K562 (cell line): ENCODE measurements around the gene CLCN2. TPM values are rescaled to one million over a fixed set of nuclear protein-coding genes. Genes with fewer than 3 reads are reported as not detected.

ENCODE experiments used
- ATAC-seq: fragments of 200-7000 bp; cut with Tn5 transposase; 3 replicates; pipeline ENCODE4 v1.9.1; 2020; ENCODE audit warnings: moderate library complexity
- BruUV-seq: library from RNA; stranded (reverse); fragments of 400-500 nt; replicated peaks from 2 replicates; lab custom pipeline; 2021; lab: Mats Ljungman, UMichigan
- CTCF ChIA-PET: fragments of 300-600 bp; formaldehyde crosslinking; extraction: SDS; loops from one replicate; lab custom pipeline; 2021; ENCODE audit warnings: low intra/inter-chr PET ratio; lab: Yijun Ruan, JAX
- POLR2A ChIA-PET: fragments of 300-600, 350-650 bp; sonication (Branson Sonifier 250); formaldehyde crosslinking; extraction: SDS; loops from one replicate; lab custom pipeline; 2021; ENCODE audit warnings: antibody characterized with exemption, inconsistent platforms; lab: Yijun Ruan, JAX
- DNase-seq, 4 experiments: peaks; one replicate each; pipeline versions ENCODE4 v3.0.0 to v3.0.0-alpha.2; 2011 to 2018; ENCODE audit warnings: low spot score in 3 of 4, mixed read lengths in 3 of 4; ENCODE audit errors: extremely low read depth in 1 of 4
- FAIRE-seq: peaks from 2 replicates; lab custom pipeline; 2011; peaks lifted over from hg19 to GRCh38; lab: Jason Lieb, UNC
- H2AFZ ChIP-seq: 2 replicates; pipeline ENCODE4 v1.6.0; 2011; ENCODE audit warnings: low read depth, low read length, control low read depth, inconsistent platforms
- H3K27ac ChIP-seq: fragments of 200-600 bp; 3 replicates; pipeline ENCODE4 v1.8.0; 2011; ENCODE audit warnings: low read depth, mild to moderate bottlenecking, control low read depth, inconsistent platforms, low read length, moderate library complexity, mixed read lengths; ENCODE audit errors: extremely low read depth
- H3K27me3 ChIP-seq, 2 experiments: fragments of 300-600 bp in 1 of 2; 2 replicates in 1 of 2; 3 replicates in 1 of 2; pipeline versions ENCODE4 v1.6.0 to v1.8.0; 2011; ENCODE audit warnings: inconsistent platforms in 2 of 2, low read length in 2 of 2, mild to moderate bottlenecking in 1 of 2, mixed read lengths in 1 of 2, moderate library complexity in 1 of 2; ENCODE audit not compliant: control insufficient read depth in 2 of 2, insufficient read depth in 2 of 2
- H3K36me3 ChIP-seq: fragments of 300-600 bp; 3 replicates; pipeline ENCODE4 v1.8.0; 2011; ENCODE audit warnings: mild to moderate bottlenecking, low read length, inconsistent platforms; ENCODE audit not compliant: control insufficient read depth, insufficient read depth
- H3K4me1 ChIP-seq, 2 experiments: fragments of 200-600 bp in 1 of 2; replicated peaks in 1 of 2; 2 replicates in 1 of 2; 3 replicates in 1 of 2; pipeline versions ENCODE4 v1.5.1 to v1.8.0; 2011; ENCODE audit warnings: inconsistent platforms in 2 of 2, low read length in 2 of 2, mild to moderate bottlenecking in 1 of 2, mixed read lengths in 1 of 2, moderate library complexity in 1 of 2; ENCODE audit not compliant: control insufficient read depth in 2 of 2, insufficient read depth in 2 of 2
- H3K4me2 ChIP-seq: 2 replicates; pipeline ENCODE4 v1.6.1; 2011; ENCODE audit warnings: low read length, control low read depth, inconsistent platforms, mixed read lengths; ENCODE audit not compliant: insufficient read depth
- H3K4me3 ChIP-seq: fragments of 200-600 bp; sonication (generic), shearing (Covaris generic); 2 replicates; pipeline ENCODE4 v1.5.1; 2016; ENCODE audit warnings: control low read depth, inconsistent platforms
- H3K79me2 ChIP-seq: fragments of 200-600 bp; 3 replicates; pipeline ENCODE4 v1.8.0; 2011; ENCODE audit warnings: low read length, inconsistent platforms; ENCODE audit not compliant: control insufficient read depth, insufficient read depth
- H3K9ac ChIP-seq, 2 experiments: 2 replicates each; pipeline versions ENCODE4 v1.6.0 to v1.6.1; 2011; ENCODE audit warnings: low read depth in 2 of 2, low read length in 2 of 2, control low read depth in 1 of 2, inconsistent platforms in 1 of 2, mild to moderate bottlenecking in 1 of 2, mixed read lengths in 1 of 2; ENCODE audit not compliant: insufficient read depth in 1 of 2
- H3K9me1 ChIP-seq: one replicate; pipeline ENCODE4 v1.6.0; 2011; ENCODE audit warnings: inconsistent platforms, mild to moderate bottlenecking, low read length, moderate library complexity; ENCODE audit not compliant: control insufficient read depth, insufficient read depth
- H3K9me3 ChIP-seq: replicated peaks from 2 replicates; pipeline ENCODE4 v1.5.1; 2011; ENCODE audit warnings: low read depth, low read length, inconsistent platforms; ENCODE audit not compliant: control insufficient read depth, insufficient read depth
- H4K20me1 ChIP-seq: replicated peaks from 2 replicates; pipeline ENCODE4 v1.6.1; 2011; ENCODE audit warnings: low read length, inconsistent platforms, mixed read lengths; ENCODE audit not compliant: control insufficient read depth, insufficient read depth
- BCOR ChIP-seq: fragments of 450-650 bp; IDR thresholded peaks from 2 replicates; pipeline ENCODE4 v1.6.1; 2016
- CHD1 ChIP-seq: fragments of 200-600 bp; sonication (generic); IDR thresholded peaks from one replicate; pipeline ENCODE4 v1.6.1; 2012; ENCODE audit warnings: mild to moderate bottlenecking, moderate library complexity, low read length, inconsistent platforms
- E2F3 ChIP-seq: fragments of 250-450 bp; sonication (Bioruptor Pico); IDR thresholded peaks from 2 replicates; pipeline ENCODE4 v1.4.0; 2020; ENCODE audit warnings: mild to moderate bottlenecking
- FOXA3 ChIP-seq, 2 experiments: fragments of 450-650 bp in 1 of 2; sonication (generic) in 1 of 2; formaldehyde crosslinking; IDR thresholded peaks in 1 of 2; conservative IDR thresholded peaks in 1 of 2; 2 replicates each; pipeline versions ENCODE4 v1.4.0 to v1.8.0; 2020 to 2022; ENCODE audit warnings: mild to moderate bottlenecking in 2 of 2, missing genetic modification reagents in 1 of 2
- JUN ChIP-seq, 2 experiments: sonication (generic) in 1 of 2; formaldehyde crosslinking in 1 of 2; IDR thresholded peaks; 2 replicates each; pipeline versions ENCODE4 v1.6.1 to v1.8.0; 2012 to 2022; ENCODE audit warnings: borderline replicate concordance in 2 of 2, mild to moderate bottlenecking in 2 of 2, improper control_type of control experiment in 1 of 2, low read depth in 1 of 2, low read length in 1 of 2, missing genetic modification reagents in 1 of 2
- KAT7 ChIP-seq: sonication (generic); formaldehyde crosslinking; IDR thresholded peaks from 2 replicates; pipeline ENCODE4 v1.8.0; 2022; ENCODE audit warnings: missing genetic modification reagents, mild to moderate bottlenecking, borderline replicate concordance
- MLLT1 ChIP-seq, 2 experiments: fragments of 450-650 bp; IDR thresholded peaks; 2 replicates each; pipeline ENCODE4 v1.6.1; 2016
- TRIM24 ChIP-seq, 2 experiments: fragments of 450-650 bp; IDR thresholded peaks; 2 replicates each; pipeline ENCODE4 v1.6.1; 2016
- WGBS: fragments of 100-300 bp; shearing (Covaris generic); methylation state at CpG from one replicate; pipeline ENCODE4 v1.1.6; 2016; ENCODE audit warnings: low coverage, mixed read lengths; ENCODE audit not compliant: insufficient coverage; ENCODE audit errors: missing lambda C conversion rate; 5-methylcytosine and 5-hydroxymethylcytosine counted together
- in situ Hi-C: fragments of 300-500 bp; cut with MboI; formaldehyde crosslinking; loops from 4 replicates; pipeline ENCODE4 v1.15.0; 2018; ENCODE audit warnings: inconsistent platforms, mixed read lengths
- intact Hi-C: fragments of 100-400 bp; cut with micrococcal nuclease; formaldehyde crosslinking; loops from 2 replicates; pipeline ENCODE4 v1.14.2; 2022
- polyA plus RNA-seq, 8 experiments: library from polyadenylated mRNA; depleted of rRNA in 4 of 8; stranded (reverse) in 5 of 8; unstranded in 3 of 8; fragments of >200 nt; fragmentation: Nextera tagmentation in 2 of 8; fragmentation: Illumina TruSeq in 1 of 8; extraction: Ambion mirVana in 2 of 8; extraction: Trizol in 1 of 8; gene quantifications; 2 replicates each; pipeline versions ENCODE4 v1.2.1 to v1.2.3, GENCODE V29; 2011 to 2014; ENCODE audit warnings: inconsistent platforms in 1 of 8, missing spikeins in 1 of 8
- total RNA-seq, 7 experiments: library from RNA; depleted of rRNA in 6 of 7; stranded (reverse); fragments of >200 nt in 6 of 7; fragmentation: Illumina TruSeq in 2 of 7; extraction: Trizol in 2 of 7; gene quantifications; 2 replicates each; pipeline versions ENCODE4 v1.2.1 to v1.2.3, GENCODE V29; 2011 to 2021; ENCODE audit warnings: low replicate concordance in 1 of 7
- TF ChIP-seq, protein P1 (sequence below): sonication (generic); formaldehyde crosslinking; IDR thresholded peaks from 2 replicates; pipeline ENCODE4 v1.8.0; 2022; ENCODE audit warnings: mild to moderate bottlenecking, missing genetic modification reagents

Gene CLCN2
- total and polyA plus RNA-seq, 9 of the 15 experiments (the other 6 are each of a cell fraction or from before 2014, with no cell fraction given), result 0.10 to 14.0 (median 6.9) TPM

GRCh38 chr3:184389384-184389783 is 28.0 kb upstream of the CLCN2 start:
- TF ChIP-seq, protein P1, sequence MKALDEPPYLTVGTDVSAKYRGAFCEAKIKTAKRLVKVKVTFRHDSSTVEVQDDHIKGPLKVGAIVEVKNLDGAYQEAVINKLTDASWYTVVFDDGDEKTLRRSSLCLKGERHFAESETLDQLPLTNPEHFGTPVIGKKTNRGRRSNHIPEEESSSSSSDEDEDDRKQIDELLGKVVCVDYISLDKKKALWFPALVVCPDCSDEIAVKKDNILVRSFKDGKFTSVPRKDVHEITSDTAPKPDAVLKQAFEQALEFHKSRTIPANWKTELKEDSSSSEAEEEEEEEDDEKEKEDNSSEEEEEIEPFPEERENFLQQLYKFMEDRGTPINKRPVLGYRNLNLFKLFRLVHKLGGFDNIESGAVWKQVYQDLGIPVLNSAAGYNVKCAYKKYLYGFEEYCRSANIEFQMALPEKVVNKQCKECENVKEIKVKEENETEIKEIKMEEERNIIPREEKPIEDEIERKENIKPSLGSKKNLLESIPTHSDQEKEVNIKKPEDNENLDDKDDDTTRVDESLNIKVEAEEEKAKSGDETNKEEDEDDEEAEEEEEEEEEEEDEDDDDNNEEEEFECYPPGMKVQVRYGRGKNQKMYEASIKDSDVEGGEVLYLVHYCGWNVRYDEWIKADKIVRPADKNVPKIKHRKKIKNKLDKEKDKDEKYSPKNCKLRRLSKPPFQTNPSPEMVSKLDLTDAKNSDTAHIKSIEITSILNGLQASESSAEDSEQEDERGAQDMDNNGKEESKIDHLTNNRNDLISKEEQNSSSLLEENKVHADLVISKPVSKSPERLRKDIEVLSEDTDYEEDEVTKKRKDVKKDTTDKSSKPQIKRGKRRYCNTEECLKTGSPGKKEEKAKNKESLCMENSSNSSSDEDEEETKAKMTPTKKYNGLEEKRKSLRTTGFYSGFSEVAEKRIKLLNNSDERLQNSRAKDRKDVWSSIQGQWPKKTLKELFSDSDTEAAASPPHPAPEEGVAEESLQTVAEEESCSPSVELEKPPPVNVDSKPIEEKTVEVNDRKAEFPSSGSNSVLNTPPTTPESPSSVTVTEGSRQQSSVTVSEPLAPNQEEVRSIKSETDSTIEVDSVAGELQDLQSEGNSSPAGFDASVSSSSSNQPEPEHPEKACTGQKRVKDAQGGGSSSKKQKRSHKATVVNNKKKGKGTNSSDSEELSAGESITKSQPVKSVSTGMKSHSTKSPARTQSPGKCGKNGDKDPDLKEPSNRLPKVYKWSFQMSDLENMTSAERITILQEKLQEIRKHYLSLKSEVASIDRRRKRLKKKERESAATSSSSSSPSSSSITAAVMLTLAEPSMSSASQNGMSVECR (CRISPR knock-in tag), result no peak
- TF ChIP-seq KAT7, result no peak
- TF ChIP-seq E2F3 (CRISPR knock-in tag), result no peak
- no peak for TF ChIP-seq BCOR
- TF ChIP-seq CHD1, result no peak
- no peak for TF ChIP-seq FOXA3 (CRISPR knock-in tag; conservative IDR thresholded peaks at IDR 0.05 in 1 of 2, IDR thresholded peaks at IDR 0.05 in 1 of 2)
- TF ChIP-seq TRIM24 (IDR thresholded peaks at IDR 0.05), result no peak
- TF ChIP-seq JUN (IDR thresholded peaks at IDR 0.05; ENCODE audit: borderline replicate concordance, low read depth, low read length), result no peak
- TF ChIP-seq JUN (CRISPR knock-in tag; IDR thresholded peaks at IDR 0.05; ENCODE audit: borderline replicate concordance), result no peak
- TF ChIP-seq MLLT1 (IDR thresholded peaks at IDR 0.05), result no peak
- CTCF ChIA-PET, result no interaction called here
- Histone ChIP-seq H3K27me3 (peaks cover 24 to 80% of the 10 kb centered on the region in 2 experiments), H3K4me3 (no peak overlapping the region), H3K4me2 (no peak overlapping the region), H3K9ac (peak overlapping the region in 1 of 2 experiments; percentile 47; a peak in 1 of 4 replicates), H3K9me1 (no peaks in the 10 kb centered on the region), H2AFZ (no peak overlapping the region), H4K20me1 (peaks cover 5% of the 10 kb centered on the region), H3K4me1 (peaks cover 0 to 11% of the 10 kb centered on the region in 2 experiments; a peak in 1 of 5 replicates), H3K79me2 (no peaks in the 10 kb centered on the region), H3K9me3 (no peaks in the 10 kb centered on the region), H3K27ac (no peak overlapping the region), H3K36me3 (no peaks in the 10 kb centered on the region)
- 4% methylated on average over 5 of the region's 5 CpGs for WGBS
- intact Hi-C loops (loop anchor here (10.0 kb wide), 1 partner anchor 325 kb away; the partner anchor contains the start of gene MAGEF1), in situ Hi-C loops (no loop called here)
- BruUV-seq, result no TSS peak
- DNase-seq (no peak), FAIRE-seq (no peak), ATAC-seq (peak; percentile 62)
- POLR2A ChIA-PET, result no interaction called here
